Activated CD4-positive, alpha-beta T cell treated with anti-CD3 and anti-CD28 coated beads for 48 hours (primary cell): Measurements from ENCODE around the gene STXBP6.
"Not testable (repeated sequence)": the region's sequence is repeated elsewhere in the genome, so short reads cannot be mapped to it uniquely, and the experiment has no call there.

Experiments used
- DNase-seq: peaks from one replicate; pipeline ENCODE4 v3.0.0-alpha.2; 2020

STXBP6 gene

GRCh38 chr14:24982472-24983155 is 67.3 kb downstream of the STXBP6 start:
- DNase-seq = no peak

- no peak for DNase-seq
Measured at GRCh38 chr14:24979725-24980239, 70.2 kb downstream of the STXBP6 start.

- DNase-seq = no peak
Measured at GRCh38 chr14:24978862-24979724, 70.9 kb downstream of the STXBP6 start.

DNA sequence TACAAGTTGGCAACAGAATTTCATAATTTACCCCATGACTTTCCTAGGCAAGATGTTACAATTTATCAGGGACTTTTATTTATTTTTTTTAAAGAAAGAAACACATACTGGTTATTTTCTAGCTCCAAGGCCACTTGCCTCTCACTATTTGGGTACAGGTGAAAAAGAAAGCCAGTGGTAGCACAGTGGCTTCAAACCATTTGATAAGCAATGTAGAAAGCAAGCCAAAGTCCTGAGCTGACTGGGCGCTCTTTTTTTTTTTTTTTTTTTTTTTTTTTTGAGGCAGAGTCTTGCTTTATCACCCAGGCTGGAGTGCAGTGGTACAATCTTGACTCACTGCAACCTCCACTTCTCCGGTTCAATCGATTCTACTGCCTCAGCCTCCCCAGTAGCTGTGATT is 73.3 kb downstream of the STXBP6 start:
- DNase-seq = no peak

DNA sequence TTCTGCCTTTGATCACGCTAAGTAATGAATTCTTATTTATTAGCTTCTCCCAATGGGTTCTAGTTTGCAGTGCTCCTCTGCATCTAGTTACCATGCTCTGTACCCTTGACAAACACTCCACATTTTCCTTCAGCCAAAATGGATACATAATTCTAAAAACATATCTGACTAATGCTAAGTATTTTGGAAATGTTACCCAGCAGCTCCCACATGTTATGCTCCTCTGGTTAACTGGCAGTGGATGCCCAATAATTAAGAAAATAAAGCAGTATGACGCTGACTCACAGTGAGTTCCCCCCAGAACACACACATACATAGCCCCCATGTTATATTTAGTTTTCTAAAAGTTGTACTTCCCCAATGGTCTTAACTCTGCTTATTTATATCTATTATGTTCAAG is 74.6 kb downstream of the STXBP6 start:
- DNase-seq = no peak

DNA sequence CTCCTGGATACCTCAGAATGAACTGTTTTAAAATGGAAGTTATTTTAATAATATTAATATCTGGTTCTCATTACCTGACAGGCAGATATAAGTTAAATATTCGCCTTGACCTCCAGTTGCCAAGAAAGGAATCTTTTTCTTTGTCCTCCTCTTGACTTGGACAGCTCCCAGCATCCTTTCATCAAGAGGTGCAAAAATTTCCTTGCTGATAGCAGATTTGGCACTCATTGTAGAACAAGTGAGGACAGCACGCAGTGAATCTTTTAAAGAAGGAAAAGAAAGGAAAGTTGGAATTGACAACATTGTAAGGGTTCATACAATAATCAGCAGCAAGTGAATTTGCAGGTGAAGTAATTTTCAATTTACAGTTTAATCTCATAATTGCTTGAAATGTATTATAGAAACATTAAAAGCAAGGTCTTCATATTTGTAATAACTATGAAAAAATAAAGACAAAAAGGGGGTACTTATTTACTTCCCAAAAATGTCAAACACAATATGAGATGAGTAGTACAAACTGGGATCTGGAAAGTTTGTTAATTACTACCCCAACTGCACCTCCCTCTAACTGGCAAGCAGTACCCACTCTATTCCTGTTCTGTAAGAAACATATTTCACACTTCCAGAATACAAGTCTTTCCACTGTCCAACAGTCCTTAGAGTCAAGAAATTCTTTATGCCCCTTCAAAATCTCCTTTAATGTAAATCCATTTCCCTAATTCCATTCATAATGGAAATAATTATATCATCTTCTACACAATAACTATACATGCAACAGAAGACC is 75.2 kb downstream of the STXBP6 start:
- no peak for DNase-seq

DNA sequence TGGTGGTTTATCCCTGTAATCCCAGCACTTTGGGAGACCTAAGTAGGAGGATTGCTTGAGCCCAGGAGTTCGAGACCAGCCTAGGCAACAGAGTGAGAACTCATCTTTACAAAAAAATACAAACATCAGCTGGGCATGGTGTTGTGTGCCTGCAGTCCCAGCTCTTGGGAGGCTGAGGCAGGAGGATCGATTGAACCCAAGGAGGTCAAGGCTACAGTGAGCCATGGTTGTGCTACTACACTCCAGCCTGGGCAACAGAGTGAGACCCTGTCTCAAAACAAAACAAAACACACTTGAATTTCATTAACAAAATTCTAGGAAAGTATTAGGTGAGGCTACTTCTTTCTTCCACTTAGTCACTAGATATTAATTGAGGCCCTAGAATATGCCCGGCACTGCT is 77.1 kb downstream of the STXBP6 start:
- DNase-seq = no peak

GRCh38 chr14:24971255-24971654 is 78.7 kb downstream of the STXBP6 start:
- DNase-seq = no peak

GRCh38 chr14:24966579-24966964 is 83.4 kb downstream of the STXBP6 start:
- no peak for DNase-seq

DNA sequence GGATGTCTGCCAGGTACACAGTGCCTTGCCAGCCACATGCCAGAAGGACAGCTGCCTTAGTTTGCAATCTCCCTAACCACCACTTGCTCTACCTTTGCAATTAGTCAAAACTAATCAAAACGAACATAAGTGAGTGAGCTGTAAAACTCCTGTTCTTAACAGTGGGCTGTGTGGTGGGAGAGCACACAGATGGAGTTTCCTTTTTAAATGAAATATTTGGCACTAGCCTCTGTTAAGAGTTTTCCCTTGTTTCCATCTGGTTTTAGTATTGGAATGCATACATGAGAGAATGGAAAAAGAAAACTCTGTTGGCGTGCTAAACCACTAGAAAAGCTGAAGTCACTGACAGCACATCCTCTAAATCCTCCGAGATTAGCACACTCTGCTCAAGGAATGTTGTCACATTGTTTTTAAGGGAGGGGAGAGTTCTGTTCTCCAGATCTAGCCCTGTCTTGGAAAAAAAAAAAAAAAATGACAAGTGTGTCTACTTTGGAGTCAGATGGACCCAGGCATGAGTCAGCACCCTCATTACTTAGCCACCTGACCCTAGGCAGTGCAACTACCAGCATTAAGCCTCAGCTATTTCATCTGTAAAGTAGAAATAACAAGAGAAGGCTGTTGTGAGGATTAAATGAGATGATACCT is 83.9 kb downstream of the STXBP6 start:
- no peak for DNase-seq

DNA sequence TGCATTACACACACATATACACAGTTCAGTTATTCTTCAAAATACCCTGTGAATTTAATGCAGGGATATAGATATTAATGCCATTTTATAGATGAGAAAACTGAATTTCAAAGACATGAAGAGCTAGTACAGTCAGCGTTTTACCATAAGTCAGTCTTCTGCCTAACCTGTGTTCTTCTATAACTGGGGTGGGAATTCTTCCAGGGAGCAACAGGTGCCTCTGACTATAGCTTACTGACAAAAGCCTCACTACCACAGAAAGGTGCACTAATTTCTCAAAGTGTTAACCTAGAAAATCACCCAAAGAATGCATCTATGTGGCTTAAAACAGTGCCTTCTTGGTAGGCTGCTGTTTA is 84.4 kb downstream of the STXBP6 start:
- DNase-seq = no peak

DNA sequence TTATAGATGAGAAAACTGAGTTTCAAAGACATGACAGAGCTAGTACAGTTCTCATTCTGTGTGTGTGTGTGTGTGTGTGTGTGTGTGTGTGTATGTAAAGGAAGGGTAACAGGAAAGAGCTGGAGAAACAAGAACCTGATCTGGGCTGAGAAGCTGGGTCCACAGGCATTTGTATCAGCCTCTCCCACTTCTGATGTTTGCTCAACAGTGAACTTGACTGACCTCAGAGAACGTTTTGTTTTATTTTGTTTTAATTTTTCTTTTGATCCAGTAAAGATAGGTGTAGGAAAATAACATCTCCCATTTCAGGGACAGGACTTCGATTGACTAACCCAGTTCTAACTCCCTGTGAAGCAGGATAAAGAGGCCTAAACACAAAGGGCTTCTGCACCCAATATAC is 85.4 kb downstream of the STXBP6 start:
- DNase-seq = no peak

DNA sequence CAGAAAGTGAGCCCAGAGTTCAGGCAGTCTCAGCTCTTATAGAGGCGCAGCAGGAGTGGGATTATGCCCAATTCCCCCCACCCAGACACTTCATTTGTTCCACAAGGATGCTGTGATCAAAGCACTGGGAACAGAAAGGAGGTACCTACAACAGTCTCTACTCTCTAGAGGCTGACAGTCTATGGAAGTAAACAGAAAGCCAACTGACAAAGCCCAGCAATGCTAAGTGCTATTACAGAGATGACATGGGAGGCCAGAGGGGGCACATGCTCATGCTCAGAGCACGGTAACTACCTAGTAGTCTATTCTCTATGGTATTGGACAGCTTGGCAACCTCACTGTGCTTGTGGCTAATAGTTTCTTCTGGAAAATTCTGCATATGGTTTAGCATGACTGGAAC is 85.9 kb downstream of the STXBP6 start:
- DNase-seq = no peak

GRCh38 chr14:24962118-24962517 is 87.8 kb downstream of the STXBP6 start:
- not testable (repeated sequence) for DNase-seq

DNA sequence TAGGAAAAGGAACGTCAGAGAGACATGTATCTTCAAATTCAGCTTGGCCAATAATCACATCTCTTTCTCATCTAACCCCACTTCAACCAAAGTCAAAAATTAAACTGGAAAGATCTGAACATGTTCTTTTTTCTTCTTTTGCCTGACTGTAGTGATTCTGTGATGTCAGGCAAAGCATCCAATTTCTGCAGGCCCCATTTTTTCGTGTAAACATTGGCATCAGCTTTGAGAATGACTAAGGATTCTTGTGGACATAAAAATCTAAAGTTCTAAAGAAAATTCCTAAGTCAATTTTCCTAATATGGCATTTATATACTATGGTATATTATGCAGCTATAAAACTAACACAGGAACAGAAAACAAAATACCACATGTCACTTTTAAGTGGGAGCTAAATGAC is 89.1 kb downstream of the STXBP6 start:
- DNase-seq = no peak

DNA sequence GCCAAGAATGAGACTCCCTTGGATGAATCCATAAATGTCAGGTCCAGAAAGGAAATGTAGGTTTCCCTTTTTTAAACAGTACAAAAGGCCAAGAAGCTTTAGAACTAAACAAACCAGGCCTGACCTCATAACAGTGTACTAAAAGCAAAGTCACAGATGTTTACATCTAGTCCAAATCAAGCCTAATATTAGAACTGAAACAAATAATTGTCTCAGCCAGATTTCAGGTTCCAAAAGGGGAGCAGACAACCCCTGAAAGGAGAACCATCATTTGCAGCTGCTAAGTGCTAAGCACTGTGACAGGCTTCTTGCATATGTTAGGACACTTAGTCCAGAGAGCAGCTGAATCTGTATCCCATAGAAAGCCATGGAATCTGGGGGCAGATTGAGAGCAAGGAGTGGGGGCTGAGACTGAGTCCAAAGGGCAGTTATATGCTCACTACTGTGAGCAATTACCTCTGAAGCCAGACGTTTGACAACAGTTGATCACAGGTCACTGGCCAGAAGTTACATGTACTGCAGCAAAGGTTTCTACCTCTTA is 90.1 kb downstream of the STXBP6 start:
- no peak for DNase-seq

DNA sequence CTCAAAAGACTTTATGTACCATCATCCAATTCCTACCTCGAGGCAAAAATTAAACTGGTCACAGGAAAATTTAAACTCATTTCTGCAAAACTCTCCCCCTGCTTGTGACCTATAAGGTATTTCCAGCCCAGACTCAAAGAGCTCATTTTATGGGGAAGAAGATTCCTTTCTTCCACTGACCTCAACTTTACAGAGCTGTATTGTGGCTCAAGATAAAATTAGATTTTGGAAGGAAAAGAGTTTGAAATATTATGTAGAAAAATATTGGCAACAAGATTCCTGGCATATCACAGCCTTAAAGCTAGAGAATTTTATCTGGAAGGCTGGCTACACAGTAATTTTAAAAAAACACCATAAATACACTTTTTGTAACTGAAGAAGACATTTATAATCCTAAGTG is 91.7 kb downstream of the STXBP6 start:
- no peak for DNase-seq

- no peak for DNase-seq
Measured at GRCh38 chr14:24957814-24958213, 92.1 kb downstream of the STXBP6 start.

DNA sequence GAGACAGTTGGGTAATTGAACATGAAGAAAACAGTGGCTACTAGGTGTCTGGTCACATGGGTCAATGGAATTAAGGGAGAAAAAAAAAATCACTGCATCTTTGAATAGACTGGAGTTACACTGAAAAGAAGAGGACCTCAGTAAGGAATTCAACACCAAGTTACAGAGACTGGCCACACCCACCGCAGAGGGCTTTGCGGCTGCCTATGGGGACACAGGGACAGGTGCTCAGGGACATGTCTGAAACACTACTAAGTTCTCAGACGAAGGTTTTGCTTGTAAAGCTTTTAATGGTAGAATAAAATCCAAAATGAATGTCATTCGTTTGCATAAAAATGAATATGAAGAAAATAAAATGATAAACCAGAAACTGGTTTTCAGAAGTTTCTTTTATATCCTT is 93.8 kb downstream of the STXBP6 start:
- DNase-seq = no peak

GRCh38 chr14:24954700-24955037 is 95.3 kb downstream of the STXBP6 start:
- no peak for DNase-seq

- DNase-seq = no peak
Measured at GRCh38 chr14:24954037-24954699, 95.8 kb downstream of the STXBP6 start.
